DOHH2 (cell line): Measurements from ENCODE around the gene RNF141.

Experiments
- EZH2phosphoT487 ChIP-seq: fragments of 200-600 bp; sonication (generic); IDR thresholded peaks from 2 replicates; pipeline ENCODE4 v1.6.1; 2017; ENCODE audit warnings: borderline replicate concordance, mild to moderate bottlenecking, antibody characterized with exemption, low read length, moderate library complexity, mixed read lengths
- TF ChIP-seq, protein P1 (sequence below): fragments of 200-600 bp; sonication (generic); IDR thresholded peaks from one replicate; pipeline ENCODE4 v1.5.1; 2014; ENCODE audit warnings: antibody characterized with exemption, mild to moderate bottlenecking, low read depth, low read length; ENCODE audit not compliant: poor library complexity, severe bottlenecking

DNA sequence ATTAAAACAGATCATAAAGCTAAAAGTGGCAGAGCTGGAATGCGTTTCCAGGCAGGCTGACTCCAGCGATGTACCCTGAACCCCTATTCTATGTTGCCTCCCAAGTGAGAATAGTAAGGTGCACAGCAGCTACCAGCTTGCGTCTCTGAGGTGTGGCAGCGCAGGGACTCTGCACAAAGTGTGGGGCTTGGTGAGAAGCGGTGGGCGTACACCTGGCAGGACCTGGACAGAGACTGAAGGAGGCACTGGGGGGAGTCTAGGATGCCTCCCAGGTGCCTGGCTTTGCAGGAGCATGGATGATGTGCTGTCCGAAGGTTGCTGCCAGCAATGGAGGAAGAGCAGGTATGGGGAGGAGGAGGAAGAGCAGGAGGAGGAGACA, 43.0 kb downstream of the RNF141 start:
- TF ChIP-seq, protein P1, sequence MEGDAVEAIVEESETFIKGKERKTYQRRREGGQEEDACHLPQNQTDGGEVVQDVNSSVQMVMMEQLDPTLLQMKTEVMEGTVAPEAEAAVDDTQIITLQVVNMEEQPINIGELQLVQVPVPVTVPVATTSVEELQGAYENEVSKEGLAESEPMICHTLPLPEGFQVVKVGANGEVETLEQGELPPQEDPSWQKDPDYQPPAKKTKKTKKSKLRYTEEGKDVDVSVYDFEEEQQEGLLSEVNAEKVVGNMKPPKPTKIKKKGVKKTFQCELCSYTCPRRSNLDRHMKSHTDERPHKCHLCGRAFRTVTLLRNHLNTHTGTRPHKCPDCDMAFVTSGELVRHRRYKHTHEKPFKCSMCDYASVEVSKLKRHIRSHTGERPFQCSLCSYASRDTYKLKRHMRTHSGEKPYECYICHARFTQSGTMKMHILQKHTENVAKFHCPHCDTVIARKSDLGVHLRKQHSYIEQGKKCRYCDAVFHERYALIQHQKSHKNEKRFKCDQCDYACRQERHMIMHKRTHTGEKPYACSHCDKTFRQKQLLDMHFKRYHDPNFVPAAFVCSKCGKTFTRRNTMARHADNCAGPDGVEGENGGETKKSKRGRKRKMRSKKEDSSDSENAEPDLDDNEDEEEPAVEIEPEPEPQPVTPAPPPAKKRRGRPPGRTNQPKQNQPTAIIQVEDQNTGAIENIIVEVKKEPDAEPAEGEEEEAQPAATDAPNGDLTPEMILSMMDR: no peak
- TF ChIP-seq EZH2phosphoT487: no peak
